Uterus (tissue), 4 donors: ENCODE measurements around the gene IQGAP1. TPM values are rescaled to one million over a fixed set of nuclear protein-coding genes. Genes with fewer than 3 reads are reported as not detected.
A peak's percentile ranks its signal among the peaks of the same experiment; 100 is the strongest.
"Not testable (repeated sequence)": the region's sequence is repeated elsewhere in the genome, so short reads cannot be mapped to it uniquely, and the experiment has no call there.

Source experiments
- DNase-seq, 2 donors: peaks; one replicate each; pipeline ENCODE4 v3.0.0-alpha.2; 2019 to 2020
- H3K27ac ChIP-seq, 2 donors: fragments of 200-600 bp; sonication (generic); 1 replicate in 1 of 2; 2 replicates in 1 of 2; pipeline ENCODE4 v1.5.1; 2016 to 2018
- H3K27me3 ChIP-seq, 2 donors: fragments of 200-600 bp; sonication (generic); one replicate each; pipeline ENCODE4 v1.5.1; 2018 to 2019; ENCODE audit warnings: control low read depth in 1 of 2
- H3K36me3 ChIP-seq, 2 donors: fragments of 200-600 bp; sonication (generic); one replicate each; pipeline ENCODE4 v1.5.1; 2019; ENCODE audit warnings: control low read depth in 1 of 2
- H3K4me1 ChIP-seq, 2 donors: fragments of 200-600 bp; sonication (generic); one replicate each; pipeline ENCODE4 v1.5.1; 2018 to 2019; ENCODE audit warnings: control low read depth in 1 of 2
- H3K4me3 ChIP-seq, 2 donors: fragments of 200-600 bp; sonication (generic); 1 replicate in 1 of 2; 2 replicates in 1 of 2; pipeline ENCODE4 v1.5.1; 2018 to 2019; ENCODE audit warnings: mild to moderate bottlenecking in 1 of 2
- H3K9me3 ChIP-seq, 2 donors: fragments of 200-600 bp; sonication (generic); one replicate each; pipeline ENCODE4 v1.5.1; 2019; ENCODE audit warnings: control low read depth in 1 of 2
- POLR2A ChIP-seq, 2 donors: fragments of 450-650 bp; IDR thresholded peaks; one replicate each; pipeline ENCODE4 v1.6.1; 2016; ENCODE audit warnings: antibody characterized with exemption in 2 of 2, mild to moderate bottlenecking in 1 of 2, moderate library complexity in 1 of 2
- intact Hi-C: fragments of 100-400 bp; cut with DNase I; formaldehyde crosslinking; loops from one replicate; pipeline ENCODE4 v1.15.1; 2023; ENCODE audit warnings: low total_unique reads
- total RNA-seq, 4 donors: library from RNA; depleted of rRNA in 3 of 4; stranded (reverse); fragments of >200 nt in 3 of 4; gene quantifications; one replicate each; pipeline versions ENCODE4 v1.1.0 to v1.2.4, GENCODE V29; 2014 to 2023
- TF ChIP-seq, protein P1 (sequence below), 4 experiments: fragments of 200-600 bp in 2 of 4; fragments of 450-650 bp in 2 of 4; sonication (generic) in 2 of 4; IDR thresholded peaks; one replicate each; pipeline ENCODE4 v1.5.1; 2016 to 2019; ENCODE audit warnings: antibody characterized with exemption in 4 of 4, mild to moderate bottlenecking in 2 of 4, moderate library complexity in 1 of 4
- donor health status: DM: yes; HTN: yes; CAD: no.

The IQGAP1 gene
- total RNA-seq, 4 donors from 2014 or later = 195 to 777 (median 290) TPM

DNA sequence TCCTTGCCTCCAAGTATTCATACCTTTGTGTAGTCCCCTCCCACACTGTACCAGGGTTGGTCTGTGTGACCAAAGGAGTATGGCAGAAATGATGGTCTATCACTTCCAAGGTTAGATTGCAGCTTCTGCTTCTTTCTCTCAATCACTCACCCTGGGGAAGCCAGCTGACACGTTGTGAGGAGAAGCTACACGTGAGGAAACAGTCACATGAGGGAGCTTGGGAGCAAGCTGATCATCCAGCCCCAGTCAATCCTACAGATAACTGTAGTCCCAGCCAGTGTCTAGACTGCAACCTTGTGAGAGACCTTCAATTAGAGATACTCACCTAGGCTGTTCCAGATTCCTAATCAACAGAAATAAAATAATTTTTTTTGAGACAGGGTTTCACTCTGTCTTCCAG lies 42.2 kb upstream of the IQGAP1 start:
- H3K4me1 ChIP-seq = no peaks in the 10 kb centered on the region
- intact Hi-C loops = no loop called here
- no peaks in the 10 kb centered on the region for H3K27me3 ChIP-seq
- H3K36me3 ChIP-seq = no peaks in the 10 kb centered on the region
- H3K4me3 ChIP-seq = no peak overlapping the region
- no peak overlapping the region for H3K27ac ChIP-seq
- DNase-seq = no peak
- TF ChIP-seq, protein P1, sequence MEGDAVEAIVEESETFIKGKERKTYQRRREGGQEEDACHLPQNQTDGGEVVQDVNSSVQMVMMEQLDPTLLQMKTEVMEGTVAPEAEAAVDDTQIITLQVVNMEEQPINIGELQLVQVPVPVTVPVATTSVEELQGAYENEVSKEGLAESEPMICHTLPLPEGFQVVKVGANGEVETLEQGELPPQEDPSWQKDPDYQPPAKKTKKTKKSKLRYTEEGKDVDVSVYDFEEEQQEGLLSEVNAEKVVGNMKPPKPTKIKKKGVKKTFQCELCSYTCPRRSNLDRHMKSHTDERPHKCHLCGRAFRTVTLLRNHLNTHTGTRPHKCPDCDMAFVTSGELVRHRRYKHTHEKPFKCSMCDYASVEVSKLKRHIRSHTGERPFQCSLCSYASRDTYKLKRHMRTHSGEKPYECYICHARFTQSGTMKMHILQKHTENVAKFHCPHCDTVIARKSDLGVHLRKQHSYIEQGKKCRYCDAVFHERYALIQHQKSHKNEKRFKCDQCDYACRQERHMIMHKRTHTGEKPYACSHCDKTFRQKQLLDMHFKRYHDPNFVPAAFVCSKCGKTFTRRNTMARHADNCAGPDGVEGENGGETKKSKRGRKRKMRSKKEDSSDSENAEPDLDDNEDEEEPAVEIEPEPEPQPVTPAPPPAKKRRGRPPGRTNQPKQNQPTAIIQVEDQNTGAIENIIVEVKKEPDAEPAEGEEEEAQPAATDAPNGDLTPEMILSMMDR (IDR thresholded peaks at IDR 0.05) = no peak
- no peak for TF ChIP-seq POLR2A (IDR thresholded peaks at IDR 0.05)
- no peaks in the 10 kb centered on the region for H3K9me3 ChIP-seq

DNA sequence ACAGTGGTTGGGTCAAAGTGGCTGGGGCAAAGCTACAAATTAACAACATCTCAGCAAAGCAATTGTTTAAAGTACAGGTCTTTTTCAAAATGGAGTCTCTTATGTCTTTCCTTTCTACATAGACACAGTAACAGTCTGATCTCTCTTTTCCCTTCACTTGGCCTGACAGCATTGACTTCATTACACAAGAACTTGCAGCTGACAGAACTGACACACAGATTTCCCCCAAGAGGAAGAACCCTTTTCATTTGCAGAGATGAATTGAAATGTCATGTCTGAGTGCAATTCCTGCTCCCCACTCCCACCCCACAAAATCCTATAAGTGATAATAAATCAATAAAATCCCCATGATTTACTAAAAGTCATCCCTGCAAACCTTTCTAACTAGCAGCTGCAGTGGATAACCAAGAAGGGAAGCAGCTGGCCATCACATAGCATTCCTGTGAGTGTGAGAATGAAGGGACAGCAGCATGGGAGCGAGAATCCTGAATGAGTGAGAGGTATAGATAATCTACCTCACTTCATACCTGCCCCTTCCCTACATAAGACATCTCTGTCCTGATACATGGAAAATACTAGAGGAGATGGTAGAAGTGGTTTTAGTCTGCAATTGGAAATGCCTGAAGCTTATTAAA lies 40.5 kb upstream of the IQGAP1 start:
- DNase-seq, H3K36me3 ChIP-seq, H3K27me3 ChIP-seq, H3K9me3 ChIP-seq, intact Hi-C loops, H3K4me3 ChIP-seq, H3K4me1 ChIP-seq: not testable (repeated sequence)
- H3K27ac ChIP-seq = peak overlapping the region in 1 of 2 donors; percentile 33

DNA sequence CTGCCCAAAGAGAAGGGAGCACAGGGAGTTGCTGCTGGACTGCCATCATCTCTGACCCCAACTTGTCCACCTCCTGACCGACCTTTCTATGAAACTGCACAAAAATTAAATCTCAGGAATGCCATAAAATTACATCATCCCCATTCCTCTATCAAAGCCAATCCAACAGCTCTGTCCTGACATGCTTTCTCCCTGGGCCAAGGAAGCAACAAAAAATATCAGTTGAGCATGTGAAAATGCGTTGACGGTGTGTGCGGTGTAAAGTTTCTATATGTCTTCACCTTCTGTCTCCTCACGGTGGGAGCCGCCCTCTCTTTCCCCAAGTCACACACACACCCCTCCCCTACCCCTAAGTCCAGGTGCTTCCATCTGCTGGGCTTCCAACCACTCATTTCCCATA lies 39.6 kb upstream of the IQGAP1 start:
- Histone ChIP-seq H3K27ac (no peak overlapping the region), H3K36me3 (no peaks in the 10 kb centered on the region), H3K9me3 (no peaks in the 10 kb centered on the region), H3K4me1 (no peaks in the 10 kb centered on the region), H3K27me3 (no peaks in the 10 kb centered on the region), H3K4me3 (no peak overlapping the region)
- no peak for TF ChIP-seq POLR2A (IDR thresholded peaks at IDR 0.05)
- TF ChIP-seq, protein P1 (IDR thresholded peaks at IDR 0.05) = no peak
- intact Hi-C loops = no loop called here
- DNase-seq = no peak

DNA sequence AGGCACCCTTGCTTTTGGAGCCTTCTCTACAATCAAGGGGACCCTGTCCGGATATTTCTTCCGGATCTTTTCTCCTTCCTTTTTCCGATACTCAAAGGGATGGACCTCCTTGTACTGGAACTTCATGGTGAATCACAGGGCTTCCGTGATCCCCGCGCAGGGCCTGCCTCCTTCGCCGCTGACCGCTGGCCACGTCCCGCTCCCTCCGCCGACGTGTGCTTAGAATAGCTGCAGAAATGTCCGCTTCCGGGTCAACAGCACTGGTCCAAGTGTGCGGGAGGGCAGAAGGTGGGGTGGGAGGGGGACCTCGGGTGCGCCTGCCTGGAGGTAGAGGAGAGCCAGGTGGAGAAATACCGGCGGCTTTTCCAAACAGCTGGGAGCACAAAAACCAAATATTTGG lies 39.0 kb upstream of the IQGAP1 start:
- TF ChIP-seq POLR2A (IDR thresholded peaks at IDR 0.05) = no peak
- TF ChIP-seq, protein P1 (IDR thresholded peaks at IDR 0.05) = no peak
- Histone ChIP-seq H3K27ac (no peak overlapping the region), H3K4me3 (no peak overlapping the region), H3K36me3 (no peaks in the 10 kb centered on the region), H3K27me3 (no peaks in the 10 kb centered on the region), H3K9me3 (no peaks in the 10 kb centered on the region), H3K4me1 (no peaks in the 10 kb centered on the region)
- no peak for DNase-seq
- intact Hi-C loops = no loop called here

DNA sequence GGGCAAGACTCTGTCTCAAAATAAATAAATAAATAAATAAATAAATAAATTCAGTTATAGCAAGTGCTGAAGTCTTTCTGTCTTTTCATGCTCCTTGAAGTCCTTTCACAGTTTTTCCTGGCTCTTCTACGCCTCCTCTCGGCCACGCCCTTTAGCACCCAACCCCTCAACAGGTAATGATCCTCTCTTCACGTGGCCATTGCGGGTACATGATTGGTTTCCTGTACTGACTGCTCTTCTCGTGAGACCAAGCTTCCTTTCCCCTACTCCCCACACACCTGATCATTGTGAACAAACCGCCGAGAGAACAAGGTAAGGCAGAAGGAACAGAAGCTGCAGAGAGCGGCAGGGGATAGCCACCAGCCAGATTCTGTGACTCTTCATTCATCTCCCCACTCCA lies 38.2 kb upstream of the IQGAP1 start:
- no peaks in the 10 kb centered on the region for H3K9me3 ChIP-seq
- no peaks in the 10 kb centered on the region for H3K36me3 ChIP-seq
- no peak for DNase-seq
- H3K27ac ChIP-seq = no peak overlapping the region
- no peak for TF ChIP-seq POLR2A (IDR thresholded peaks at IDR 0.05)
- TF ChIP-seq, protein P1 (IDR thresholded peaks at IDR 0.05) = no peak
- no peaks in the 10 kb centered on the region for H3K27me3 ChIP-seq
- no peaks in the 10 kb centered on the region for H3K4me1 ChIP-seq
- intact Hi-C loops = no loop called here
- no peak overlapping the region for H3K4me3 ChIP-seq
